Measurements from ENCODE around the gene SWT1.
"Not testable (repeated sequence)": the region's sequence is repeated elsewhere in the genome, so short reads cannot be mapped to it uniquely, and the experiment has no call there.

SWT1 gene

DNA sequence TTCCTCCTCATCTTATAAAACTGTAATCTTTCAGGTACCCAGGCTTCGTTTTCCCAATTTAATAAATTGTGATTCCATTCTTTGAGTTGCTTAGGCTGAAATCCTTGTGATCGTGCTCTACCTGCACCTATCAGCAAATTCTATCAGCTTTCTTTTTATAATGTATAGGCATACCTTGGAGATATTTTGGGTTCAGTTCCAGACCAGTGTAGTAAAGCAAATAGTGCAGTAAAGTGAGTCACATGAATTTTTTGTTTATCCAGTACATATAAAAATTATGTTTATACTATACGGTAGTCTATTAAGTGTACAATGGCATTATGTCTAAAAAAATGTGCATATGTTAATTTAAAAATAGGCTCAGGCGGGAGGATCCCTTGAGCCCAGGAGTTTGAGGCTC is 5.5 kb downstream of the SWT1 start:
- TF ChIP-seq, protein P1, sequence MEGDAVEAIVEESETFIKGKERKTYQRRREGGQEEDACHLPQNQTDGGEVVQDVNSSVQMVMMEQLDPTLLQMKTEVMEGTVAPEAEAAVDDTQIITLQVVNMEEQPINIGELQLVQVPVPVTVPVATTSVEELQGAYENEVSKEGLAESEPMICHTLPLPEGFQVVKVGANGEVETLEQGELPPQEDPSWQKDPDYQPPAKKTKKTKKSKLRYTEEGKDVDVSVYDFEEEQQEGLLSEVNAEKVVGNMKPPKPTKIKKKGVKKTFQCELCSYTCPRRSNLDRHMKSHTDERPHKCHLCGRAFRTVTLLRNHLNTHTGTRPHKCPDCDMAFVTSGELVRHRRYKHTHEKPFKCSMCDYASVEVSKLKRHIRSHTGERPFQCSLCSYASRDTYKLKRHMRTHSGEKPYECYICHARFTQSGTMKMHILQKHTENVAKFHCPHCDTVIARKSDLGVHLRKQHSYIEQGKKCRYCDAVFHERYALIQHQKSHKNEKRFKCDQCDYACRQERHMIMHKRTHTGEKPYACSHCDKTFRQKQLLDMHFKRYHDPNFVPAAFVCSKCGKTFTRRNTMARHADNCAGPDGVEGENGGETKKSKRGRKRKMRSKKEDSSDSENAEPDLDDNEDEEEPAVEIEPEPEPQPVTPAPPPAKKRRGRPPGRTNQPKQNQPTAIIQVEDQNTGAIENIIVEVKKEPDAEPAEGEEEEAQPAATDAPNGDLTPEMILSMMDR (IDR thresholded peaks at IDR 0.05; ENCODE audit: control insufficient read depth, insufficient read depth, low read depth, low read length, missing control alignments), result no peak
- no peak overlapping the region for H3K4me3 ChIP-seq (ENCODE audit: control insufficient read depth, low read depth, low read length)
- DNase-seq (ENCODE audit: low read depth), result no peak

DNA sequence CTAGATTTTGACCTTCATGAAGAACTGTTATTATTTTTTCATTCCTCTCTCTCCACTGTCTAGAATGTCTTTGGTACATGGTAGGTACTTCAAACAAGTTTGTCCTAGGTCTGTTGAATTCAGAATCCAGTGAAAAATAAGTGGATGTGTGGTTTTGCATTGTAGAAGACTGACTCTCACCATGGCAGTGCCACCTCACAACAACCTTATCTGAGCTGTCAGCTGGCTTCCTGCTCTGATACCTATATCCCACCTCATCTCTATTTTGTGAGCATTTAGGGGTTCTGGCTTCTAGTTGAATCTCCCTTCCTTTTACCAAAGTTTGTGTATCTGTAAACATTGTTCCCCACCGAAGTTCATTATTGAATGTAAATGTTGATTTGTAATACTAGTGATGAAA is 9.1 kb downstream of the SWT1 start:
- no peak overlapping the region for H3K4me3 ChIP-seq (ENCODE audit: control insufficient read depth, low read depth, low read length)
- DNase-seq (ENCODE audit: low read depth), result no peak
- TF ChIP-seq, protein P1 (IDR thresholded peaks at IDR 0.05; ENCODE audit: control insufficient read depth, insufficient read depth, low read depth, low read length, missing control alignments), result no peak

DNA sequence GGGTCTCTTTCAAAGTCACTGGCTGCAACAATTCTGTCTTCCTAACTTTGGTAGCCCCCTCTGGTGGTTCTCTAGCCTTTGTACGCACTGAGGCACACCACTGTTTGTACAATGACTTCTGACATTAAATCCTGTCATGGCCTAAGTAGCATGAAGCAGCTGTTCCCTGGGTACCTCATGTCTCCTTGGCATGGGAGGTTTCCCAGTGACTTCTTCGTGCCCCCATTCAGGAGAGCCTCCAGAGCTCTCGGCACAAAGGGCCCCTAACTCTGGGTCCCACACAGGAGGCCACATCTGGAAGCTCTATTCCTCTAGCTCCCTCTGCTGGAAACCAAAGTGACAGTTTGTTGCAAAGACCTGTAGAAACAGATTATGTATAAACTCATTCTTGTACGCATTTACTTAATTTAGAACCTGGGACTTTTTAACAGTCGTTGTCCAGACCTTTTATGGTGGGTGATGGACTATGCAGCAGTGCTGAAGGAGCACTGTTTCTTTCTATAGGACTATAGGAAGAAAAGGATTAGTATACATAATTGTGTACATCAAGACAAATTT is 13.4 kb downstream of the SWT1 start:
- no peak overlapping the region for H3K4me3 ChIP-seq (ENCODE audit: control insufficient read depth, low read depth, low read length)
- no peak for DNase-seq (ENCODE audit: low read depth)

DNA sequence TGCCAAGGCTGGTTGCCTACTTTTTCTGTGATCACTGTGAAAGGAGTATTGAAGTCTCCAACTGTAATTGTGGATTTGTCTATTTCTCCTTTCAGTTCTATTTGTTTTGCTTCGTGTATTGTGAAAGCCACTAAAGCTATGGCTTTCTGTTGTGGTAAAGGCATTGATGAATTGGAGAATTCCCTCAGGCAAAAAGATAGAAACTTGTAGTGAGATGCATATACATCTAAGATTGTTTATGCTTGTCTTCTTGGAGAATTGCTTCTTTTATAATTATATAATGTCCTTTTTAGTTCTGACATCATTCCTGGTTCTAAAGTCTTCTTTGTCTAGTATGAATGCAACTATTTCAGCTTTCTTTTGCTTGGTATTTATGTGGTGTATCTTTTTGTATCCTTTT is 36.8 kb downstream of the SWT1 start:
- H3K4me3 ChIP-seq (ENCODE audit: control insufficient read depth, low read depth, low read length), result no peak overlapping the region
- no peak for DNase-seq (ENCODE audit: low read depth)
- TF ChIP-seq, protein P1 (IDR thresholded peaks at IDR 0.05; ENCODE audit: control insufficient read depth, insufficient read depth, low read depth, low read length, missing control alignments), result no peak

More for the DNA sequence above, 13.4 kb downstream of the SWT1 start:
- TF ChIP-seq, protein P1 (IDR thresholded peaks at IDR 0.05; ENCODE audit: control insufficient read depth, insufficient read depth, low read depth, low read length, missing control alignments), result peak; percentile 72

DNA sequence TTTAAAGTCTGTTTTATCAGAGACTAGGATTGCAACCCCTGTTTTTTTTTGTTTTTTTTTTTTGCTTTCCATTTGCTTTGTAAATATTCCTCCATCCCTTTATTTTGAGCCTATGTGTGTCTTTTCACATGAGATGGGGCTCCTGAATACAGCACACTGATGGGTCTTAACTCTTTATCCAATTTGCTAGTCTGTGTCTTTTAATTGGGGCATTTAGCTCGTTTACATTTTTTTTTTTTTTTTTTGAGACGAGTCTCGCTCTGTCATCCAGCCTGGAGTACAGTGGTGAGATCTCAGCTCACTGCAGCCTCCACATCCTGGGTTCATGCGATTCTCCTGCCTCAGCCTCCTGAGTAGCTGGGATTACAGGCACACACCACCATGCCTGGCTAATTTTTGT is 41.7 kb downstream of the SWT1 start:
- not testable (repeated sequence) for H3K4me3 ChIP-seq (ENCODE audit: control insufficient read depth, low read depth, low read length); DNase-seq (ENCODE audit: low read depth)

DNA sequence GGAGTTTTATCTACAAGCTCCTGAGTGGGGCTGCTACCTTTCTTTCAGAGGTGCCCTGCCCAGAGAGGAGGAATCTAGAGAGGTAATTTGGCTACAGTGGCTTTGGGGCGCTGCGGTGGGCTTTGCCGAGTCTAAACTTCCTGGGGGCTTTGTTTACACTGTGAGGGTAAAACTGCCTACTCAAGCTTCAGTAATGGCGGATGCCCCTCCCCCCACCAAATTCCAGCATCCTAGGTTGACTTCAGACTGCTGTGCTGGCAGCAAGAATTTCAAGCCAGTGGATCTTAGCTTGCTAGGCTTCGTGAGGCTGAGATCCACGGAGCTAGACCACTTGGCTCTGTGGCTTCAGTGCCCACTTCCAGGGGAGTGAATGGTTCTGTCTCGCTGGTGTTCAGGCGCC is 43.9 kb downstream of the SWT1 start:
- no peak for DNase-seq (ENCODE audit: low read depth)
- TF ChIP-seq, protein P1 (IDR thresholded peaks at IDR 0.05; ENCODE audit: control insufficient read depth, insufficient read depth, low read depth, low read length, missing control alignments), result no peak
- H3K4me3 ChIP-seq (ENCODE audit: control insufficient read depth, low read depth, low read length), result no peak overlapping the region

DNA sequence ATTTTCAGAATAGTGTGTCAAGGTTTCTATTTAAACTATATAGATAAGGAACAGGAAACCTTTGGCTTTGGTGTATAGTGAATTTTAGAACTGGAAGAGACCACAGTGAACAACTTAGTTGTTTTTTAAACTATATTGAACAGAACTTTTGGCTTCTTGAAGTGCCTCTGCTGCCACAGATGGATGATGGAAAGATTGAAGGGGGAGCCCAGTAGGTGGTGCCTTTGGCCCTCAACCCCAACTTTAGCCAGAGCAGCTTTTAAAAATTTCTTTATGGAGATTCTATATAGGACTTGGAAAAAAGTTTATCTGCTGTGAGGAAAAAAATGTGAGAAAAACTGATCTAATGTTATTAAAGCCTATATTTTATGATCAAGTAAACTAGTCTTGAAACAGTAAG is 50.2 kb downstream of the SWT1 start:
- no peak for DNase-seq (ENCODE audit: low read depth)
- H3K4me3 ChIP-seq (ENCODE audit: control insufficient read depth, low read depth, low read length), result no peak overlapping the region
- TF ChIP-seq, protein P1 (IDR thresholded peaks at IDR 0.05; ENCODE audit: control insufficient read depth, insufficient read depth, low read depth, low read length, missing control alignments), result no peak
